Activated CD8-positive, alpha-beta T cell treated with anti-CD3 and anti-CD28 coated beads for 36 hours (primary cell): Measurements from ENCODE around the gene GAPT. TPM values are rescaled to one million over a fixed set of nuclear protein-coding genes. Genes with fewer than 3 reads are reported as not detected.

Experiments used
- ATAC-seq: fragments of 200-7000 bp; cut with Tn5 transposase; one replicate; pipeline ENCODE4 v1.10.0; 2021; ENCODE audit warnings: mild to moderate bottlenecking, moderate library complexity
- CTCF ChIA-PET: fragments of 350-600 bp; sonication (Branson Sonifier 250); formaldehyde crosslinking; loops from one replicate; lab custom pipeline; 2021; ENCODE audit warnings: antibody characterized with exemption; lab: Charles Lee
- POLR2A ChIA-PET: fragments of 350-600 bp; sonication (Branson Sonifier 250); formaldehyde crosslinking; loops from one replicate; lab custom pipeline; 2021; ENCODE audit warnings: antibody characterized with exemption; lab: Charles Lee
- DNase-seq: peaks from one replicate; pipeline ENCODE4 v3.0.0-alpha.2; 2020
- H3K27ac Mint-ChIP-seq: one replicate; pipeline ENCODE4 v1.8.0; 2021; ENCODE audit warnings: mild to moderate bottlenecking, mixed read lengths
- H3K27me3 Mint-ChIP-seq: one replicate; pipeline ENCODE4 v1.8.0; 2021; ENCODE audit warnings: mixed read lengths
- H3K36me3 Mint-ChIP-seq: one replicate; pipeline ENCODE4 v1.8.0; 2021; ENCODE audit warnings: low read depth, mixed read lengths
- H3K4me1 Mint-ChIP-seq: one replicate; pipeline ENCODE4 v1.8.0; 2021; ENCODE audit warnings: low read depth, mixed read lengths
- H3K4me3 Mint-ChIP-seq: one replicate; pipeline ENCODE4 v1.8.0; 2021; ENCODE audit warnings: mild to moderate bottlenecking, moderate library complexity, mixed read lengths
- H3K9me3 Mint-ChIP-seq: one replicate; pipeline ENCODE4 v1.8.0; 2021; ENCODE audit warnings: mixed read lengths
- intact Hi-C: fragments of 100-400 bp; cut with micrococcal nuclease; formaldehyde crosslinking; loops from one replicate; pipeline ENCODE4 v1.10.0; 2022
- total RNA-seq, 2 experiments: library from RNA; stranded (reverse); gene quantifications; one replicate each; pipeline ENCODE4 v1.2.3, GENCODE V29; 2021
- TF ChIP-seq, protein P1 (sequence below): fragments of 200-600 bp; IDR thresholded peaks from one replicate; pipeline ENCODE4 v1.8.0; 2022; ENCODE audit warnings: antibody characterized with exemption, mild to moderate bottlenecking

The GAPT gene
- total RNA-seq, 2 experiments from 2014 or later = not detected

DNA sequence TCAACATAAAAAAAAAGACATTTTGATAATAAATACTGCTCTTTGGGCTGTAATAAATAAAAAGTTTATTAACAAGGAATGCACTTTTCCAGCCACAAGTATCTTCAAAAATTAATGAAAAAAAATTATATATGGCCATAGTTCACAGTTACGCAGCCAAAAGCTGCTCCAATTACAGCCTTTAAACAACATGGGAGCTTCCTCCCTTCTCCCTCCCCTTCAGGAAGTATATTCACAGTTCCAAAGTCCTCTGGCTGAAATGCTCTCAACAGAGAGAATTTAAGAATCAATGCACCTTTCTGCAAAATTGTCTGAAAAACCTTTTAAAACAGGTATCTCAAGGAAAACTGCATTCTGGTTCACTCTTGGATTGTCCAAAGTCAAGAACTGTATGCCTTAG, 37.2 kb upstream of the GAPT start:
- ChIA-PET POLR2A (no interaction called here), CTCF (interaction anchor here (1.0 kb wide), 1 partner anchor 1155 kb away, joined by 3 read pairs; no protein-coding TSS in a partner anchor)
- ATAC-seq = no peak
- DNase-seq = no peak
- intact Hi-C loops = no loop called here
- TF ChIP-seq, protein P1, sequence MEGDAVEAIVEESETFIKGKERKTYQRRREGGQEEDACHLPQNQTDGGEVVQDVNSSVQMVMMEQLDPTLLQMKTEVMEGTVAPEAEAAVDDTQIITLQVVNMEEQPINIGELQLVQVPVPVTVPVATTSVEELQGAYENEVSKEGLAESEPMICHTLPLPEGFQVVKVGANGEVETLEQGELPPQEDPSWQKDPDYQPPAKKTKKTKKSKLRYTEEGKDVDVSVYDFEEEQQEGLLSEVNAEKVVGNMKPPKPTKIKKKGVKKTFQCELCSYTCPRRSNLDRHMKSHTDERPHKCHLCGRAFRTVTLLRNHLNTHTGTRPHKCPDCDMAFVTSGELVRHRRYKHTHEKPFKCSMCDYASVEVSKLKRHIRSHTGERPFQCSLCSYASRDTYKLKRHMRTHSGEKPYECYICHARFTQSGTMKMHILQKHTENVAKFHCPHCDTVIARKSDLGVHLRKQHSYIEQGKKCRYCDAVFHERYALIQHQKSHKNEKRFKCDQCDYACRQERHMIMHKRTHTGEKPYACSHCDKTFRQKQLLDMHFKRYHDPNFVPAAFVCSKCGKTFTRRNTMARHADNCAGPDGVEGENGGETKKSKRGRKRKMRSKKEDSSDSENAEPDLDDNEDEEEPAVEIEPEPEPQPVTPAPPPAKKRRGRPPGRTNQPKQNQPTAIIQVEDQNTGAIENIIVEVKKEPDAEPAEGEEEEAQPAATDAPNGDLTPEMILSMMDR = no peak
- no peaks in the 10 kb centered on the region for H3K36me3 Mint-ChIP-seq
- no peaks in the 10 kb centered on the region for H3K9me3 Mint-ChIP-seq
- no peak overlapping the region for H3K27ac Mint-ChIP-seq
- H3K27me3 Mint-ChIP-seq = peaks cover 10% of the 10 kb centered on the region
- H3K4me1 Mint-ChIP-seq = peaks cover 5% of the 10 kb centered on the region
- H3K4me3 Mint-ChIP-seq = no peak overlapping the region

DNA sequence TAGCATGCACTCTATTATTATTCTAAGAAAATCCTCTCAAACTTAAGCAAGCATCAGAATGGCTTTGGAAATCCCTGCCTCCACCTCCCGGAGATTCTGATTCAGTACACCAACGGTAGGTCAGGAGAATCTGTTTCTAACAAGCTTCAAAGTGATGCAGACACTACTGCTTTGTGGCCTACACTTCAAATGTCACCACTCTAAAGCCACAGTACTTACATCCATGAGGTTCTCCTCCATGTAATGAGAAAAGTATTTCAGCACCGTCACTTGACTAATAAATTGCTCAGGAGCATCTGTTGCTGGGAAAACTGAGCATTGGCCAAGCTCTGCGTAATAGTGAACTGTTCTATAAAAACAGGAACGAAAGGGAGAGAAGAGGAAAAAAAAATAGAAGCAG, 36.2 kb upstream of the GAPT start:
- POLR2A ChIA-PET = no interaction called here
- peaks cover 10% of the 10 kb centered on the region for H3K27me3 Mint-ChIP-seq
- CTCF ChIA-PET = interaction anchor here (0.9 kb wide), 1 partner anchor 676 kb away, joined by 3 read pairs; no protein-coding TSS in a partner anchor

DNA sequence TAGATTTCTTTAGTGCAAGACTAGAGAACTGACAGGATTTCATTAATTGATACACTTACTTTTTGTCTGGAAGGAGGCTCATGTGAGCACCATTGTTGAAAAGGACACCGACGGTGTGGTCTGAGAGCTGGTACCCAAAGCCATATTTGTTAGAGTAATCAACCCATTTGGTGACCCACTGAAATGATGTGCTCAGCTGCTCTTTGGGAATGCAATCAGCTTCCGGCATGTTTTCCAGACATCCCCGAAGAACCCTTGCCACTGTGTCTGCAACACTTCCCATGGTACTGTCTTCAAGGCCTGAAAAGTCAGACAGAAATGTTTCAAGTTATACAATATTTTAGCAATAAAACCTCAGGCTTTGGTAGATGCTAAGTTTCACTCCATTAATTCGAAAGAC, 35.8 kb upstream of the GAPT start:
- Mint-ChIP-seq H3K9me3 (no peaks in the 10 kb centered on the region), H3K4me3 (no peak overlapping the region), H3K27me3 (peaks cover 10% of the 10 kb centered on the region), H3K4me1 (peaks cover 7% of the 10 kb centered on the region), H3K36me3 (no peaks in the 10 kb centered on the region), H3K27ac (no peak overlapping the region)
- TF ChIP-seq, protein P1 = no peak
- POLR2A ChIA-PET = no interaction called here
- intact Hi-C loops = no loop called here
- CTCF ChIA-PET = interaction anchor here (0.9 to 1.2 kb wide), 2 partner anchors 676 to 1157 kb away, joined by 3 to 4 read pairs; no protein-coding TSS in a partner anchor
- ATAC-seq (no peak), DNase-seq (no peak)

More for the DNA sequence above, 36.2 kb upstream of the GAPT start:
- Mint-ChIP-seq H3K4me3 (no peak overlapping the region), H3K4me1 (peaks cover 7% of the 10 kb centered on the region), H3K27ac (no peak overlapping the region), H3K36me3 (no peaks in the 10 kb centered on the region), H3K9me3 (no peaks in the 10 kb centered on the region)
- ATAC-seq (no peak), DNase-seq (no peak)
- intact Hi-C loops = no loop called here
- TF ChIP-seq, protein P1 = no peak

DNA sequence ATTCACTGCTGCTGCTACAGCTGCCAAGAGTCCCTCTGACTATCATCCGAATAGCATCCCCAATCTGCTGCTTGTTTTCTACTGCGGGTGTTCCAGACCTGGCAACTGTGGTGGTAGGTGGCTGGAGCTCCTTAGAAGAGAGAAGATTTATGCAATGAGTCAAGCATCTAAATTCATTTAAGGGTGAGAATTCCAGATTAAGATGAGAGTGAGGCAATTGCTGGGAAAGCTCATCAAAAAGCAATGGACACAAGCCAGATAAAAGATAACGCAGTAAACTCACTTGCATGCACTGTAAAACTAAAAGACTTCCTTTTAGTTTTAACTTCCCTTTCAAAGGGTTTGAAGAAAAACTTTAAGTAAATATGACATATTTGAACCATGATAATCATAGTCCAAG, 35.2 kb upstream of the GAPT start:
- no peak overlapping the region for H3K4me3 Mint-ChIP-seq
- no peak overlapping the region for H3K27ac Mint-ChIP-seq
- ATAC-seq (no peak), DNase-seq (no peak)
- intact Hi-C loops = no loop called here
- ChIA-PET POLR2A (no interaction called here), CTCF (interaction anchor here (0.9 to 1.2 kb wide), 2 partner anchors 677 to 1158 kb away, joined by 3 to 4 read pairs; no protein-coding TSS in a partner anchor)
- H3K27me3 Mint-ChIP-seq = peaks cover 10% of the 10 kb centered on the region
- peaks cover 10% of the 10 kb centered on the region for H3K4me1 Mint-ChIP-seq
- TF ChIP-seq, protein P1 = no peak
- no peaks in the 10 kb centered on the region for H3K9me3 Mint-ChIP-seq
- no peaks in the 10 kb centered on the region for H3K36me3 Mint-ChIP-seq

DNA sequence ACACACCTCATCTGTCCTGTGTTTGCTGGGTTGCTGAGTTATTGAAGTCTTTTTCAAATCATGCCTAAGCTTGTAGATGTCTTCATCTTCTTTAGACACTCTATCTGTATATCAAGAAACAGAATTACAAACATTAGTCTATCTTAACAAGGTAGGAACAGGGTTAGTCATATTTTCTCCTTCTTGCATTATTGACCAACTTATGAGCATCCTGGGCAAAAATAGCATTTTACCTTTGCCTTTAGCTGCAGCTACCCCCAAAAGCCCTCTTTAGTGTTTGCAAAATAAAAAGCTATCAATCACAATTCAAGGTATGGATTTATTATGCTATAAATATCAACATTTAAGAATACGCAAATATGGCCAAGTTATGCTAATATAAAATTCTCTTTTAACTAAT, 34.7 kb upstream of the GAPT start:
- POLR2A ChIA-PET = no interaction called here
- Mint-ChIP-seq H3K4me3 (no peak overlapping the region), H3K27me3 (peaks cover 10% of the 10 kb centered on the region), H3K4me1 (peaks cover 10% of the 10 kb centered on the region), H3K27ac (no peak overlapping the region), H3K36me3 (no peaks in the 10 kb centered on the region), H3K9me3 (no peaks in the 10 kb centered on the region)
- intact Hi-C loops = no loop called here
- CTCF ChIA-PET = interaction anchor here (1.2 kb wide), 1 partner anchor 1158 kb away, joined by 4 read pairs; no protein-coding TSS in a partner anchor
- TF ChIP-seq, protein P1 = no peak
- DNase-seq (no peak), ATAC-seq (no peak)
